NOMO-1 treated with DMSO at 0.1 percent for 48 hours (cell line): ENCODE results near the gene PRDM16.

Experiments
- DNase-seq: peaks from one replicate; lab custom pipeline; 2025; ENCODE audit not compliant: unreplicated experiment; lab: John Stamatoyannopoulos, UW

The PRDM16 gene

GRCh38 chr1:3053366-3053980 is 15.5 kb upstream of the PRDM16 start:
- DNase-seq: no peak

- DNase-seq: no peak
Observed at GRCh38 chr1:3053986-3054385, 15.0 kb upstream of the PRDM16 start.

GRCh38 chr1:3054474-3054873 is 14.5 kb upstream of the PRDM16 start:
- no peak for DNase-seq

GRCh38 chr1:3055051-3055450 is 14.0 kb upstream of the PRDM16 start:
- no peak for DNase-seq

- no peak for DNase-seq
Observed at GRCh38 chr1:3056641-3057040, 12.4 kb upstream of the PRDM16 start.

GRCh38 chr1:3058263-3059030 is 10.6 kb upstream of the PRDM16 start:
- DNase-seq: no peak

- no peak for DNase-seq
Observed at GRCh38 chr1:3060127-3060526, 8.9 kb upstream of the PRDM16 start.

GRCh38 chr1:3060601-3061551 is 8.1 kb upstream of the PRDM16 start:
- DNase-seq: no peak

GRCh38 chr1:3061566-3061965 is 7.4 kb upstream of the PRDM16 start:
- no peak for DNase-seq

GRCh38 chr1:3061981-3062615 is 6.9 kb upstream of the PRDM16 start:
- no peak for DNase-seq

GRCh38 chr1:3062616-3063378 is 6.2 kb upstream of the PRDM16 start:
- no peak for DNase-seq

- DNase-seq: no peak
Observed at GRCh38 chr1:3063379-3064295, 5.4 kb upstream of the PRDM16 start.

GRCh38 chr1:3064296-3064850 is 4.6 kb upstream of the PRDM16 start:
- DNase-seq: no peak

- no peak for DNase-seq
Observed at GRCh38 chr1:3064901-3065300, 4.1 kb upstream of the PRDM16 start.

GRCh38 chr1:3065396-3065795 is 3.6 kb upstream of the PRDM16 start:
- no peak for DNase-seq

GRCh38 chr1:3065797-3066196 is 3.2 kb upstream of the PRDM16 start:
- no peak for DNase-seq

GRCh38 chr1:3066250-3066711 is 2.7 kb upstream of the PRDM16 start:
- no peak for DNase-seq

GRCh38 chr1:3066826-3067225 is 2.2 kb upstream of the PRDM16 start:
- no peak for DNase-seq

- DNase-seq: no peak
Observed at GRCh38 chr1:3067301-3067670, 1.7 kb upstream of the PRDM16 start.
